HL-60 (cell line): ENCODE results near the gene S1PR1.
"Not testable (repeated sequence)": the region's sequence is repeated elsewhere in the genome, so short reads cannot be mapped to it uniquely, and the experiment has no call there.

Experiments
- DNase-seq, 2 experiments: peaks; one replicate each; pipeline ENCODE4 v3.0.0-alpha.2; 2010 to 2020; ENCODE audit warnings: low read depth in 1 of 2, low spot score in 1 of 2
- H3K27ac ChIP-seq: fragments of 250-450 bp; sonication (Bioruptor Pico); replicated peaks from 2 replicates; pipeline ENCODE4 v1.5.1; 2020; ENCODE audit warnings: mild to moderate bottlenecking, moderate library complexity
- H3K27me3 ChIP-seq: fragments of 250-450 bp; sonication (Bioruptor Pico); 2 replicates; pipeline ENCODE4 v1.5.1; 2021; ENCODE audit warnings: mild to moderate bottlenecking, moderate library complexity; ENCODE audit not compliant: insufficient read depth, poor library complexity, severe bottlenecking
- H3K4me3 ChIP-seq: replicated peaks from 2 replicates; pipeline ENCODE4 v1.5.1; 2011; ENCODE audit warnings: mild to moderate bottlenecking, control low read depth, low read length; ENCODE audit not compliant: insufficient read depth
- CTCF ChIP-seq: IDR thresholded peaks from one replicate; pipeline ENCODE4 v1.5.1; 2011; ENCODE audit warnings: low read length, control low read depth, inconsistent platforms; ENCODE audit not compliant: insufficient read depth
- GABPA ChIP-seq: IDR thresholded peaks from 2 replicates; pipeline ENCODE4 v1.6.1; 2012; ENCODE audit warnings: low read depth
- POLR2AphosphoS5 ChIP-seq: IDR thresholded peaks from 2 replicates; pipeline ENCODE4 v1.6.1; 2012; ENCODE audit warnings: low read depth
- REST ChIP-seq: IDR thresholded peaks from 2 replicates; pipeline ENCODE4 v1.6.1; 2012; ENCODE audit warnings: low read depth; ENCODE audit not compliant: insufficient replicate concordance
- SPI1 ChIP-seq: IDR thresholded peaks from 2 replicates; pipeline ENCODE4 v1.6.1; 2012; ENCODE audit warnings: low read depth, mild to moderate bottlenecking, borderline replicate concordance
- long read RNA-seq: library from polyadenylated mRNA; unstranded; transcript quantifications from one replicate; pipeline ENCODE4 v2.0.0, GENCODE V29; 2020

S1PR1 gene
- long read RNA-seq: 0 reads

GRCh38 chr1:101236516-101237228 lies at the start of gene S1PR1:
Gene S1PR1 (plus strand): TSS chr1:101237019. CDS start chr1:101238985, 1,966 bp downstream.
- H3K4me3 ChIP-seq: peak within 1 kb of the TSS; percentile 33
- peaks cover 10% of the 10 kb centered on the region for H3K27me3 ChIP-seq
- TF ChIP-seq REST: no peak
- TF ChIP-seq SPI1: no peak
- no peak for TF ChIP-seq GABPA
- TF ChIP-seq CTCF: no peak
- TF ChIP-seq POLR2AphosphoS5: no peak
- no peak within 1 kb of the TSS for H3K27ac ChIP-seq
- no peak for DNase-seq

GRCh38 chr1:101187297-101187696 lies 49.5 kb upstream of the S1PR1 start:
- TF ChIP-seq SPI1 (no peak), REST (no peak), GABPA (no peak), POLR2AphosphoS5 (no peak), CTCF (no peak)
- DNase-seq: no peak
- H3K4me3 ChIP-seq: no peak overlapping the region
- H3K27me3 ChIP-seq: no peaks in the 10 kb centered on the region
- H3K27ac ChIP-seq: no peak overlapping the region

GRCh38 chr1:101188331-101188730 lies 48.5 kb upstream of the S1PR1 start:
- no peak overlapping the region for H3K27ac ChIP-seq
- no peak overlapping the region for H3K4me3 ChIP-seq
- TF ChIP-seq SPI1 (no peak), CTCF (no peak), POLR2AphosphoS5 (no peak), REST (no peak), GABPA (no peak)
- DNase-seq: no peak
- H3K27me3 ChIP-seq: no peaks in the 10 kb centered on the region

- H3K27ac ChIP-seq, H3K4me3 ChIP-seq: not testable (repeated sequence)
Measured at GRCh38 chr1:101188968-101189367, 47.9 kb upstream of the S1PR1 start.

More at GRCh38 chr1:101188968-101189367, 47.9 kb upstream of the S1PR1 start:
- not testable (repeated sequence) for DNase-seq, H3K27me3 ChIP-seq
